CD4-positive, alpha-beta T cell treated with Interleukin-15 for 1 hour (primary cell): ENCODE measurements around the gene TATDN3.
A peak's percentile ranks its signal among the peaks of the same experiment; 100 is the strongest.
"Not testable (repeated sequence)": the region's sequence is repeated elsewhere in the genome, so short reads cannot be mapped to it uniquely, and the experiment has no call there.

Experiments used
- DNase-seq: peaks from one replicate; pipeline ENCODE4 v3.0.0-alpha.2; 2020

TATDN3 gene

DNA sequence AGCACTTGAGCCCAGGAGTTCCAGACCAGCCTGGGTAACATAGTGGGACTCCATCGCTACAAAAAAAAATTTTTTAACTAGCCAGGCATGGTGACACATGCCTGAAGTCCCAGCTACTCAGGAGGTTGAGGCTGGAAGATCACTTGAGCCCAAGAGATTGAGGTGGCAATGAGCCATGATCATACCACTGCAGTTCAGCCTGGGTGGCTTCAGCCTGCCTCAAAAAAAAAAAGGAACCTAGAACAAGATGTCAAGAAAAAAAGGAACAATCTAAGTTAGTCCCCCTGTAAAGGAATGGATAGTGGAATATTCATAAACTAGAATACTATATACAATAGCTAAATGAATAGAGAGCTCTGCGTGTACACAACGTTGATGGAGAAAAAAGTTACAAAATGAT lies 14.5 kb upstream of the TATDN3 start:
- DNase-seq, result no peak

GRCh38 chr1:212779086-212779485 lies 12.6 kb upstream of the TATDN3 start:
- DNase-seq, result not testable (repeated sequence)

DNA sequence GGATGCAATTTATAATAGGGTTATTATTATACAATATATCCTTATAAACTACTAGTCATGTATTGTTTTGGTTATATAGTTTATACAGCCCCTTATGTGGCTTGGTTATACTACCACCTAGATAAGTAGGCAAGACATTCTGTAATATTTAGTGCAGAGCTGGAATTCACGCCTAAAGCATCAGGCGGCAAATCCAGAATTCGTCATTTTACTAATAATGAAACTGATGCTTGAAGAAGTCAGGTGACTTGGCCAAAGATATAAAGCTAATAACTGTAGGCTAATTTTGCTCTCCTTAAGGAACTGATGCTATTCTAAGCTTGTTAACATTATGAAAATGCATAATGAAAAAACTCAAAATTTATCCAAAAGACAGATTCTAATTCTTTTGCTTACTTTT lies 10.9 kb upstream of the TATDN3 start:
- no peak for DNase-seq

GRCh38 chr1:212781225-212781624 lies 10.5 kb upstream of the TATDN3 start:
- no peak for DNase-seq

- DNase-seq, result peak; percentile 20
Observed at GRCh38 chr1:212782422-212783154, 9.1 kb upstream of the TATDN3 start.

- DNase-seq, result no peak
Observed at GRCh38 chr1:212783976-212784375, 7.7 kb upstream of the TATDN3 start.

GRCh38 chr1:212785871-212786270 lies 5.8 kb upstream of the TATDN3 start:
- no peak for DNase-seq

- DNase-seq, result no peak
Observed at GRCh38 chr1:212791261-212791675, 426 bp upstream of the TATDN3 start.

DNA sequence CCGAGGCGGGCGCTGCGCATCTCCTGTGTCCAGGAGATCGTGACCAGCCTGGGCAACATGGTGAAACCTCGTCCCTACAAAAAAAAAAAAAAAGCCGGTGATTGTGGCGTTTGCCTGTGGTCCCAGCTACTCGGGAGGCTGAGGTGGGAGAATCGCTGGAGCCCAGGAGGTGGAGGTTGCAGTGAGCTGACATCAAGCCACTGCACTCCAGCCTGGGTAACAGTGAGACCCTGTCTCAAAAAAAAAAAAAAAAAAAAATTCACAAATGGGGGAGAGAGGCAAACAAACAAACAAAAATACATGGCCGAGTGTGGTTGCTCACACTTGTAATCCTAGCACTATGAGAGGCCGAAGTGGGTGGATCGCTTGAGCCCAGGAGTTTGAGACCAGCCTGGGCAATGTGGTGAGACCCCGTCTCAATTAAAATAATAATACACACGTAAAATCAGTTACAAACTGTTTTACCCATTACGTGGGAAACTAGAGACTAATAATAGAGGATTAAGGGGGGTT lies 758 bp downstream of the TATDN3 start:
- no peak for DNase-seq

- DNase-seq, result peak; percentile 43
Observed at GRCh38 chr1:212794561-212795014, 2.9 kb downstream of the TATDN3 start.

DNA sequence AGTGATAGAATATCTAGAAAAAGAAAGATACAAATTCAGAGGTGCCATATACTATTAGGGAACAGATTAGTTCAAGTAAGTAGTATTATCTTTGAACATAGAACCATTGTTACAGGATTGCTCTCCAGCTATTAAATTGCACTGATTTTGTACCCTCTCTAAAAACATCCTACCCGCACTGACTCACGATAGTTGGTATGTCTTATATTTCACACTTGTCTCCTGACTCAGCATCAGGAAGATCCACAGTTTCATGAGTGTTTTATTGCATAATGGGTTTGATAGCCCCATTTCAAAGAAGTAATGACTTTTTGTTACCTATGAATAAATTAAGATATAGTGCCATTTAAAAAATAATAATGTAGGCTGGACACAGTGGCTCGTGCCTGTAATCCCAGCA lies 6.0 kb downstream of the TATDN3 start:
- DNase-seq, result no peak

DNA sequence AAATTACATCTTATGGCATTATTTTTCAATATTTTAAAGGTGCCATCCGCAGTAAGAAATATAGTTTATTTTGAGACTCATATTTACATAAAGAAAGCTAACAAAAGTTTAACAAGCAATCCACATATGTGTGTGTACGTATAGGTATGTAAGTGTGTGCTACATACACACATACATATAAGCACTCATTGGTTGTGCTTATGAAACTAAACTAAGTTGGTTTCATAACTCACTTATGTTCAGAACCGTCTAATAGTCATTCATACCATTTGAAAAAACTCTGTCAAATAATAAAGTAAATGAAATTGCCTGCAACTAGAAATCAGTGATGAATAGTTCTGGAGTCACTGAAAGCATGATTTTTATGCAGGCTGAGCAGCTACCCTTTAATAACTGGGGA lies 14.1 kb downstream of the TATDN3 start:
- DNase-seq, result no peak

DNA sequence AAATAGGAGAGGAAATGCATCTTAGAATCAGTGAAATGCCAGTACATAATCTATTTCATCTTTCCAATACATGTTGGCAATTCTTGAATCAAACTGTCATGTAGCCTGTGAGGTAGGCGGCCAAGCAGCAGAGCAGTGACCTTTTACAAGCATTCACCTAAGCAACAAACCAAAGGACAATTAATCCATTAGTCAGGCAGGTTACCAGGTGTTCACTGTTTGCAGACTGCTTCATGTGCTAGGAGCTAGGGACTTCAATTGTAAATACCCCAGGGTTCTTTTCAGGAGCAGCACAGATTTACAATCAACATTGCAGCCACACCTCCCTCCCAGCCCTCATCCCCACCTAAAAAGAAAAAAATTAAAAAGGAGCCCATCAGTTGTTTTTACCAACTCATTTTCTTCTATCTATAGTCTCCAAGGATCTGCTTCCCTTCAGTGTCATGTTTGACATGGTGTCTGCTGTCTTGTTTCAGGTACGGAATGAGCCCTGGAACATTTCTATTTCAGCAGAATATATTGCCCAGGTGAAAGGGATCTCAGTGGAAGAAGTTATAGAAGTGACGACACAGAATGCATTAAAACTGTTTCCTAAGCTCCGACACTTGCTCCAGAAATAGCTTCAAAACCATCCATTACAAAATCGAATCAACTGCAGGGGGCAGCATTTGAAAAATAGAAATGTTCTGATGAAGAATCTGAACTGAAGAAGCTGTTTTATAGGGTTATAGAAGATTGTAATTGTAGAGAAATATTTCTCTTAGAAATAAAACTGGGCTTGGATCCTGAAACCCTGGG lies 23.0 kb downstream of the TATDN3 start:
- DNase-seq, result no peak

DNA sequence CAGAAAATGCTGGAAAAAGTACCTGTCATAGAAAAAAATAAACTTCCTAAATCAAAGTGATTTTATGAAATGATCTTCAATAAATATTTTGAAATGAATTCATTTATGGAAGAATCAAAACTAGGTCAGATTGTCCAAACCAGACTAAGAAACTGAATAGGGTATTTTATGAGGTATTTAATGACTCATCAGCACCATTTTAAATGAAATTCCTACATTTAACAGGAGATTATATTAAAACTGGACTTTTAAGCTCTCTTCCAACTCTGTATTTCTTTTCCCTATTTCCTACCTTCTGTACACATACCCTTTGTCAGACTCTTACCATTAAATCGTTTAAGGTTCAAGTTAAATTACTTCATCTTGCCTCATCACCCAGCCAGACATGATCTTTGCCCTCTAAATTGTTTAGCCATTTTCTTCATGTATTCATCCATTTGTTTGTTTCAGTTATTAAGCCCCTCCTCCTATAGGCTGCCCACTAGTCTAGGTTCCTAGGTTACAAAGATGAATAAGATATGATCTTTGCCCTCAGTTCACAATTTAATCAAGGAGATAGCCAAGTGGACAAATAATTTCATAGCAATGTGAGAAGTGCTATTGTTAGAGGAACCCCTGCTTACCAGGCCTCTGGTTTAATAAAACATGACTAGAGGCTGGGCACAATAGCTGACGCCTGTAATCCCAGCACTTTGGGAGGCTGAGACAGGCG lies 25.0 kb downstream of the TATDN3 start:
- DNase-seq, result no peak

- no peak for DNase-seq
Observed at GRCh38 chr1:212819726-212820125, 28.0 kb downstream of the TATDN3 start.

- no peak for DNase-seq
Observed at GRCh38 chr1:212820969-212821368, 29.3 kb downstream of the TATDN3 start.

- no peak for DNase-seq
Observed at GRCh38 chr1:212822956-212823355, 31.3 kb downstream of the TATDN3 start.

DNA sequence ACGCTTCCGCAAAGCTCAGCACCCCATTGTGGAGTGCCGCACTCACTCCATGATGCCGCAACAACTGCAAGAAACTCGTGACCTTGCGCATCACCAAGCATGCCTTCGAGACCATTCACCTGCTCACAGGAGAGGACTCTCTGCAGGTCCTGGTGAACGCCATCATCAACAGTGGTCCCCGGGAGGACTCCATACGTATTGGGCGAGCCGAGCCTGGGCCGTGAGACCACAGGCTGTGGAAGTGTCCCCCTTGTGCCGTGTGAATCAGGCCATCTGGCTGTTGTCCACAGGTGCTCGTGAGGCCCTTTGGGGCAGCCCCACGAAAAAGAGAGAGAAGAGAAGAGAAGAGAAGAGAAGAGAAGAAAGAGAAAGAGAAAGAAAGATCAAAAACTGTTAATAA lies 32.5 kb downstream of the TATDN3 start:
- DNase-seq, result no peak

- DNase-seq, result no peak
Observed at GRCh38 chr1:212825798-212826452, 34.2 kb downstream of the TATDN3 start.

DNA sequence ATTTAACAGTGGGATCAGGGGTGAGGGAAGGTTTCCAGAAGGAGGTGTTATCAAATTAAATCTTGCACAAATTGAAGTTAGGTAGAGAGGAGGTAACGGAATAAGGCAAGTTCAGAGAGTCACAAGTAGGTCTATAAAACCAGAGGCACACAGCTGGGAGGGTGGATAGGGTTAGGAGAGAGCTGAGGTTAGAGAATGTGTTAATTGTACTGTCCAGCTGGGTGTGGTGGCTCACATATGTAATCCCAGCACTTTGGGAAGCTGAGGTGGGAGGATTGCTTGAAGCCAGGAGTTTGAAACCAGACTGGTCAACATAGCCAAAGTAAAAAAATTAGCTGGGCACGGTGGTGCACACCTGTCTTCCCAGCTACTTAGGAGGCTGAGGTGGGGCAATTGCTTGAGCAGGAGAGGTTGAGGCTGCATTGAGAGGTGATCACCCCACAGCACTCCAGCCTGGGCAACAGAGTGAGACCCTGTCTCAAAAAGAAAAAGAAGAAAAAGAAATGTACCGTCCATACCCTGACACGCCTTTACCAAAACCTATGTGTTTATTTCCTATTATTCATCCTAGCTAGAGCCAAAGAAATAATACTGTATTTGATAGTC lies 35.6 kb downstream of the TATDN3 start:
- no peak for DNase-seq

DNA sequence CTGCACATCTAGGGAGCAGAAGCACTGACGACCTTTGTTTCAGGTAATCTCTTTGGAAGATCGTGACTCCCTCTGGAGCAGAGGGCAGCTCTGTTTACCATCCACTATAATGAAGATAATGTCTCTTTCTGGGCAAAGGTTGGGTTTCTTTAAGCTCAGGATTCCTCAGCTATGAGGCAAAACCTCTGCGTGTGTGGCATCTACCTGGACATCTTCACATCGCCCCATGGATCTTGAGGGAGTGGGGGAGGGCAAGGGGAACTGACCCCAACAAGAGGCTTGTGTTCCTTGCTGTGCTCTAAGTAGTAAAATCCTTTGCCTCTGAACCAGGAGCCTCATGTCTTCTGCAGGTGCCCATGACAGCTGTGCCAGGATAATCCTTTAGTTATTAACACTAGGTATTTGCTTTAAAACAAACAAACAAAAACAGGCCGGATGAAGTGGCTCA lies 36.2 kb downstream of the TATDN3 start:
- no peak for DNase-seq

DNA sequence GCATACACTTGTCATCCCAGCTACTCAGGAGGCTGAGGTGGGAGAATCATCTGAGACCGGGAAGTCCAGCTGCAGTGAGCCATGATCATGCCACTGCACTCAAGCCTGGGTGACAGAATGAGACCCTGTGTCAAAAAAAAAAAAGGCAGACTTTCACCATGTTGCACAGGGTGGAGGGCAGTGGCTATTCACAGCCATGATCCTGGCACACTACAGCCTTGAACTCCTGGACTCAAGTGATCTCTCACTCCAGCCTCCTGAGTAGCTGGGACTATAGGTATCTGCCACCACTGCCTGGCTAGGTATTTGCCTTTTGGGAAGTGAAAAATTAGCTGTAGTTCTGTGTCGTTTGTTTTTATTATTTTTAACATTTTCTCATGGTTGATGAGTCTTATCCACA lies 36.7 kb downstream of the TATDN3 start:
- DNase-seq, result no peak
